ENCODE measurements around the gene CD58.
"Not testable (repeated sequence)": the region's sequence is repeated elsewhere in the genome, so short reads cannot be mapped to it uniquely, and the experiment has no call there.

The CD58 gene

DNA sequence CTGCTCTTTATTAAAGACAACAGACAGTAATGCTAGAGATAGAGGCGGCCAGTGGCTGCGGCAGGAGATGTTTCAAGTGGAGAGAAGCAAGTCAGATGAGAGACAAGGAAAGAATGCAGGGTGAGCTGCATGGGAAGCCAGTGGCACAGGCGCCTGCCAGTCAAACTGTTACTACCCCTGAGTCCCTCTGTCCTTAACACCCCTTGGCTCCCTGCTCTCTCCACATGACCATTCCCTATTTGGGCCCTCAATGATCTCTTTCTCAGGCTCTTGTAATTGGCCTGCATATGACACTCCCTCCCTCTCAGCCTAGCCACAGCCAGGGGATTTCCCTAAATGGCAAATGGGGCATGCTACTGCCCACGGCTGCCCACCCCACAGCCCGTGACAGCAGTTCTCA, 22.6 kb upstream of the CD58 start:
- DNase-seq, result not testable (repeated sequence)

- DNase-seq, result not testable (repeated sequence)
Measured at GRCh38 chr1:116591951-116592605, 21.3 kb upstream of the CD58 start.

- not testable (repeated sequence) for DNase-seq
Measured at GRCh38 chr1:116591006-116591950, 20.5 kb upstream of the CD58 start.

GRCh38 chr1:116590359-116591005, 19.7 kb upstream of the CD58 start:
- not testable (repeated sequence) for DNase-seq

- not testable (repeated sequence) for DNase-seq
Measured at GRCh38 chr1:116589101-116589735, 18.4 kb upstream of the CD58 start.

DNA sequence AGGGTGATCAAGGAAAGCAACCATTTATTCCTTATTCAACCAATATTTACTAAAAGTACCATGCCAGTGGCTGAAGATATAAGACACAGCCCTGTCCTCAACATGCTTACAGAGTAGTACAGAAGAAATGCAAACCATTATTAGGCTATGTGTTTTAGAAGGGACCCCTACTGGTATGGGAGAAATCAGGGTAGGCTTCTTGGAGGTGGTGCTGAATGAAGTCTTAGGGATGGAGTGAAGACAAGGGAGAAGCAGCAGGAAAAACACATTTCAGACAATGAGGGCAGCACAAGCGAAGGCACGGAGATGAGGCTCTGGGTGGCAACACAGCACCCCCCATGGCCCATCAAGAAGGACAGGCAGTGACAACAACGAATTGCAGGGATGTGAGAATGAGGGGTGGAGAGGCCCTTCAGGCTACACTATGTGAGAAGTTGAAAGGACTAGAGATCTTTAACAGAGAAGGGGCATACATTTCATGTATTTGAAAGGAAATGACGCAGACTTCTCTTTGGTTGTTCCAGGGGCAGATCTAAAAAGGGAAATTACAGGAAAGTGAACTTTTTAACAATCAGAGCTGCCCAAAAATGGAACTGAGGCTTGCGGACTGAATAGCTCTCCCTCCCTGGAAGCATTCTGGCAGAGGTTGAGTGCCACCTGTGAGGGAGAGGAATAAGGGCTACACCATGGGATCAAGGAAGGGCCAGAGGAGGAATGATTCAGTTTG, 16.8 kb upstream of the CD58 start:
- DNase-seq, result no peak

GRCh38 chr1:116586741-116587143, 15.9 kb upstream of the CD58 start:
- DNase-seq, result no peak

DNA sequence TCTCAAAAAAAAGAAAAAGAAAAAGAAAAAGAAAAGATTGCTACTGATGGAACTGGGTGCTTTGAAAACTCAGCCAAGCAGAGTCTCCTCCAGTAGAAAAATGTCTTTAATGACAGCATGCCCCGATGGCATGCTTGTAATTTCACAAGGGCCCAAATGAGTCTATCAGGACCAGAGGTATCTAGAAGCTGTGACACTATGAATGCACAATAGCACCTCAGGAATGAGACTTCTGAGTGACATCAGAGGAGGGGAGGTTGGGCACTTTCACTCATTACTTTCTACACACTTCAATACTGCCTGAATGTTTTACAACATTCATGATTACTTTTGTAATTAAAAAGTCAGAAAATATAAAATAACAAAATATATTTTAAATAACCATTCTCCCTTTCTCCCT, 15.1 kb upstream of the CD58 start:
- DNase-seq, result no peak

DNA sequence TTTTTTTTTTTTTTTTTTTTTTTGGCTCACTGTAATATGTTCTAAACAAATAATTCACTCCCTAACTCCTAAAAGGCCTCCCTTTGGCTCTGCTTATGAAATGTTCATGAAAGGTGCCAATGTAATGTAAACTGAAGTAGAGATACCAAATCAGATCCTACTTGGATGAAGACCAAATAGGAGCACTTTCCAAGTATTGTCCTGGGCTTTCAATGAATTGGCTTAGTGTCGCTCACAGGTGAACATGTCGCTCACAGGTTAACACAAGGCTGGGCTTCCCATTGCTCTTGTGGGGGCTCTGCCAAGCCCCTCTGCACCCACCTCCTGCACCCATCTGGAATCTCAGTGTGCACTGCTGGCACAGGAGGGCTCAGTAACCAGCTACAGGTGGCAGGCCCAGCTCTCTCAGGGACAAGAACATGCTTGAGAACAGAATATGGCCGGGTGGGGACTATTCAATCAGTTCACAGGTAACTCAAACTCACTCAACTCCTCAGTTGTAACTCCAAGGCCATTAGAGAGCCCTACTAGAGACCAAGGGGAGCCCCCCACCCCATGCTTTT, 10.6 kb upstream of the CD58 start:
- no peak for DNase-seq

GRCh38 chr1:116580446-116581322, 9.9 kb upstream of the CD58 start:
- no peak for DNase-seq

GRCh38 chr1:116579259-116579875, 8.5 kb upstream of the CD58 start:
- no peak for DNase-seq

DNA sequence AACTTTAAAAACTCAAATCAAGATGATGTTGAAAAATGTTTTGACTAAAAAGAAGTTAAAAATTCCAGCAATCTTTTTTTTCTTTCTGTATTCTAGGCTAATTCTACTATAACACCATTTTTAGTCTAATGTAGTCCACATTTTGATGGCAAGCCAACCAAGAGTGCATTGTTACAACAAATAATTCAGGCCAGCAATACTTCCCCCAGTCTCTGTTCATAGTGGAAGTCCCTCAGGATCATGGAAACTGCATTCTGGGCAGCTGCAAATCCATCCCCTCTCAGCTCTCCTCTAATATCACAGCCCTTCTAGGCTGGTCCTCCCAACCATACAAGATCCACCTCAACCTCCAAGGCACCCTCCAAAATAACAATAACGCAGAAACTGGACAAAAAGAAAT, 7.8 kb upstream of the CD58 start:
- no peak for DNase-seq

DNA sequence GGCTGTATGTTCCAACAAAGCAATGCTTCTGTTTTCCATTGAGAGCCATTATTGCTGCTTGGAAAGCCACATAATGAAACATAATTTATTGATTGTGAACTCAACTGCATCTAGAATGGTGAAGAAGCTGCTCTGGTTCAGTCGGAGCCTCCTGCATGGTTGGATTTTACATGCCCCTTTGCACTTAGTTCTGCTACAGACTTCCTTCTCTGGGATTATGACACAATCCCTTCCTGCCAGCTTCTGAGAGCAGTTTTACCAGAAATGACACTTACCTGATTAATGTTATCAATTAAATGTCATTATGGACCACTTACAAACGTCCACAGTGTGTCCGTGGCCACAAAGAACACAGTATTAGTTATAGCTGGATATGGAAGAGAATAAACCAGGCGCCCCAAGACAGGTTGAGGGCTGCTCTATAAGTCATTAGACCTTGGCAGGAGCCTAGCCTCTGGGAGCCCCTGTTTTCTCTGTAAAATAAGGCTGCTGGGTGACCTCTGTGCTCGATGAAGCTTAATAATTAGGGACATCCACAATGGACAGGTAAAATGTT, 7.0 kb upstream of the CD58 start:
- no peak for DNase-seq

- DNase-seq, result peak in 33 of 51 donors; percentile 4 to 82 (median 35)
Measured at GRCh38 chr1:116574581-116575291, 3.9 kb upstream of the CD58 start.

GRCh38 chr1:116573431-116574095, 2.7 kb upstream of the CD58 start:
- DNase-seq, result no peak

DNA sequence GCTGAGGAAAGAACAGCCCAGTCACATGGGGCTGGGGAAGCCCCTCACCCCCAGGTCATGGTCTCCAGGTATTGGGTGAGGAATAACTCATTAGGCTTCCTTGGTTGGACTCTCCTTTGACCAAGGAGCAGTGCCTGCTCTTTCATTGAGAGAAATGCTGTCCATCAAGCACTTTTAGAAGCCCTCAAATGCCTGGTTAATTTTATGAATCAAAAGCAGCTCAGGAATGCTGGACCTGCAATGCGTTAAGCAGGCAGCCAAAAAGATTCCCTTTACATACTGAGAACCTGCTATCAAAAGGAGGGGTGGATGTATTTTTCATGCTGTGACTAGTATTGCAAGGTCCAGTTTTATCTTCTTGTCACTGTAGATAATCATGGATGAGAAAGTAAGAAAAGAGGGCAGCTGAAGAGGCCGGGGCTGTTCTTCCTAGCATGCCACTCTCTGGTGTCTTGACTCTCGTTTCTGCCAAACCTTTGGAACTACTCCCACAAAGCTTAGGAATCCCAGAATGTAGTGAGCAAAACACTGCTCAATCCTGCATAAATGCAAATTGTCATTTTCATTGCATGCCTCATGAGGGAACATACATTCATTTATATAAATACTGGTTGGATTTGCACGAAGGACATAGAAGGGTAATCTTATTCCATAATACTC, 2.1 kb upstream of the CD58 start:
- no peak for DNase-seq

DNA sequence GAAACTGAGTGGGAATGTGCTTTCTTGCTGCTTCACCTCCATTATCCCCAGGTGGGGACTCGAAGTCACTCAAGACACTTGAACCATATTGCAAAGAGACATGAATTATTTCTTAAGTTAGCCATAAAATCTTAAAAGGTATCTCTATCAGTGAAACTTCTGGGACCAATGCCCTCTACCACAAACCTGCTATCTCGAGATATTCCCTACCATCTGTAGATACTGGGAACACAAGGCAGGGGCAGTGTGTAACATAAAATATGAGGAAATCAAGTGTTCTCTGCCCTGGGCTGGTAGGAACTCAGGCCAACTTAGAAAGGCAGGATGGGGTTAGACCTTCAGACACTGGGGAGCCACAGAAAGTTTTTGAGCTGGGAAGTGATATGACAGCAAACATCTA, 1.3 kb upstream of the CD58 start:
- no peak for DNase-seq

All from hypothalamus (tissue), 51 donors.